NCI-H146 (cell line): ENCODE data around the gene BCL11B.

Experiments used
- DNase-seq: peaks from one replicate; lab custom pipeline; 2025; lab: John Stamatoyannopoulos, UW

Gene BCL11B

GRCh38 chr14:99267837-99268781, 3.9 kb downstream of the BCL11B start:
- DNase-seq: no peak

- no peak for DNase-seq
Observed at GRCh38 chr14:99267381-99267780, 4.6 kb downstream of the BCL11B start.

GRCh38 chr14:99266181-99267178, 5.5 kb downstream of the BCL11B start:
- DNase-seq: peak; percentile 12

- no peak for DNase-seq
Observed at GRCh38 chr14:99265571-99265970, 6.4 kb downstream of the BCL11B start.

DNA sequence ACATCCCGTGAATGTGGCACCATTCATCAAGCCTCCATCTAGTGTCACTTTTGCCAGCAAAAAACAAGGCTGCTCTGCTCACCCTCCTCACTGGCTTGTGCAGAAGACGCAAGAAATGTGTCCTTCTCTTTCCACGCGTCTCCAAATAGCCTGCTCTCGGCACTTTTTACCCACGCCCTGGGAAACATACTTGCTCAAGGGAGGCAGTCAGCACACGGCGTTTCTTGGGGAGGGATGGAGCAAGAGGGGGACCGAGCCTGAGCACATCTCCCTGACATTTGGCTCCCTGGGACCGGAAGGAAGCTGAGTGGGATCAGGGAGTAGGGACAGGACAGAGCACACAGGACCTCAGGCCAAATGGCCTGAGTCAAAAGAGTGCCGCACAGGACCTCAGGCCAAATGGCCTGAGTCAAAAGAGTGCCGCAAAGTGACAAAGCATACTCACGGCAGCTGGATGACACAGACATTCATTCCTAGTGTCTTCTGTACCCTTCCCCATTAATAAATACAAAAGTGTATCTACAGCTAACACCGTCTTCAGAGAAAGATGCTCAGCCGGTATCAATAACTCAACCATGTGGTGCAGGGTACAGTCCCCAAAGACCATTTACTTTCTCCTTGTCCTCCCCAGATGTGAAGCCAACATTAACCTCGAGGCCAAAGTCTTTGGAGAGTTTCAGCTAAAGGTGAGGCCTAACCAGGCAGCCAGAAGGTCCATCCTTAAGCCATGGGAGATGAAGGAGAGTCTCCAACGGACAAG, 7.1 kb downstream of the BCL11B start:
- DNase-seq: no peak

GRCh38 chr14:99263564-99264330, 8.2 kb downstream of the BCL11B start:
- no peak for DNase-seq

DNA sequence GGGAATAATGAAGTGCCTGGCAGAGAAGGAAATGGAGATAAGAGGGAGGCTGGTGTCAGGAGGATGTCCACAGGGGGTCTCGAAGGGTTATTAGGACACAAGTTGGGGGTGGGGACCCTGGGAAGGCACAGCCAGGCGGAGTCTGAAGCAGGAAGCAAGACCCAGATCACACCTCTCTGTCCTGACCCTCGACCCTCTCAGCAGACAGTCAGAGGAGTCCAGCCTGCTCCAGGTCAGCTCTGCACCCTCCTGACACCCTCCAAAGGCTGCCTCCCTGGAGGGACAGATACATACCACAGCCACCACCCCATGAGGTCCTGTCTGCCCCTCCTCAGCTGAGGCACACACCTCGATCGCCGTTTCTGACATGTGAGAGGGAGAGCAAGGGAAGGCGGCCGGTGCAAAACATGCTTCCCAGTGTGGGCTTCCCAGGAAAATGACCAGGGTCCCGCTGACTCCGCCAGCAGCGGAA, 9.0 kb downstream of the BCL11B start:
- no peak for DNase-seq

DNA sequence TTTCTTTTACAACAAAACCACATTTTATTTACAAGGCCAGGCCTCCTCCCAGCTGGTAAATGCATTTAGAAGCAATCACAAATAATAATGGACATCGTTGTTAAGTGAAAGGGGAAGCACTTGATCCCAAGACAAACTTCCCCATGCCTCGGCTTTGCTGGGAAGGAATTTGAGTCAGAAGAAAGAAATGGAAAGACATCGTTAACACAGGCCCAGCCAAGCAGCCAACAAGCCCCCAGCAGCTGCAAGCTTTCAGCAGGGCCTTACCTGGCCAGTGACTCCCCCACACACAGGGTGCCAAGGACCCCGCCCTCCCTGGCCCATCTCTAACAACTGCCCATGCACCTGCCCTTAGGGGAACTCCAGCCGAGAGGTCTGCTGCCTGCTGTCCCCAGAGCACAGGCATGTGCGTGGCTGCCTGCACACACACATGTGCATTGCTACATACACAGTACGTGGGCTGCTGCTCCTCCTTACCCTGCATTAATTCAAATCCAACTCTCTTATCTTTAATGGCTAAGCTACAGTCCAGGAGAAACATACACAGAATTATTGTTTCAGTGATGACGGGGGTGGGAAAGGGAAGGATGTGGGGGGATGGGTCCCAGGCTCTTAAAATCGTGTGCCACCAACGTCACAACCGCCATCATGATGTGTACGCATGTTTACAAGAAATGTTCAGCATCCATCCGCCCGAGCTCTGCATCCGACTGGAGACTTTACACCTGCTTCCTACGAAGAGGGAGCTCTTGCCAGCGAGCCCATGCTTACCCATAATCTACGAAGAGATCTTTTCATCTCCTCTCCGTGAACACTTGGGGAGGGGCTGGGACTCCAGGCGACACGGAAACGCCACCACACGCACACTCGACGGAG, 9.8 kb downstream of the BCL11B start:
- no peak for DNase-seq

DNA sequence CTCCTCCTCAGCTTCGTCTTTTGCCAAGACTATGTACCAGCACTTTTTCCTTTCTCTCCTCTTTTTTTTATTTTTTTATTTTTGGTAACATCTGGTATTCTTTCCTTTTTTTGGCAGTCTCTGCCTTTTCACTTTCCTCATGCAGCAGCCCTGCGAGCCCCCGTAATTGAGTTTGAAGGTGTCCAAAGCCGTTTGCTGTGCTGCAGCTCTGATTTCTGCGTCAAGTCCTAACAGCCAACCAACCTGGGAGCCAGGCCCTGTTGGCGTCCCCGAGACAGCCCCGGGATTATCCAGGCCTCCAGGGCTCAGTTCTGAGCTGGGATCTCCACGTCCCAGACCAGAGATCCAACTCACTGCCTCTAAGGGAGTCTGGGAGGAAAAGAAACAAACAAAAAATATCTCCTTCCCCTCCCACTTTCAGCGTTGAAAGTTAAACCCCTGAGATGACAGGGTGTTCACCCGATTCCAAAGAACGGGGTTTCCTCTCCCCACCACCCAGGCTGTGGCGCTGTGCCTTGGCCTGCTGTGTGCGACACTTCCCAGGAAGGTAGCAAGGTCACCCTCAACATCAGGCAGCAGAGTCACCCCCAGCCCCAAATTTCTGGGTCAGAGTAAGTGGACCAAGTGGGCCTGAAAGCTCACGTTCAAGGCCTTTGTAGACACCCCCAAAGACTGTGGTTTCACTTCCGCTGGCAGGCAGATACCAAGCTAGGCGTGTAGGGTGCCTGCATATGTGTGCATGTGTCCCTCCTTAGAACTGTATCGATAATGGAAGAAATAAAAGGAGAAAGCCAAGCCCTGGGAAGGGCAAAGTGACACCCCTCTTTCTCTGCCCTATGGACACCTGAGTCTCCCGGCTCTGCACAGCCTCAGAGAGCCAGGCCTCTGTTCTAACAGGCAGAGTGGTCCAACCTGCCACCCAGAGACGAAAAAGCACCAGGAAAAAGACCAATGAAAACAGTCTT, 11.1 kb downstream of the BCL11B start:
- DNase-seq: no peak

GRCh38 chr14:99260116-99260515, 11.9 kb downstream of the BCL11B start:
- DNase-seq: no peak

DNA sequence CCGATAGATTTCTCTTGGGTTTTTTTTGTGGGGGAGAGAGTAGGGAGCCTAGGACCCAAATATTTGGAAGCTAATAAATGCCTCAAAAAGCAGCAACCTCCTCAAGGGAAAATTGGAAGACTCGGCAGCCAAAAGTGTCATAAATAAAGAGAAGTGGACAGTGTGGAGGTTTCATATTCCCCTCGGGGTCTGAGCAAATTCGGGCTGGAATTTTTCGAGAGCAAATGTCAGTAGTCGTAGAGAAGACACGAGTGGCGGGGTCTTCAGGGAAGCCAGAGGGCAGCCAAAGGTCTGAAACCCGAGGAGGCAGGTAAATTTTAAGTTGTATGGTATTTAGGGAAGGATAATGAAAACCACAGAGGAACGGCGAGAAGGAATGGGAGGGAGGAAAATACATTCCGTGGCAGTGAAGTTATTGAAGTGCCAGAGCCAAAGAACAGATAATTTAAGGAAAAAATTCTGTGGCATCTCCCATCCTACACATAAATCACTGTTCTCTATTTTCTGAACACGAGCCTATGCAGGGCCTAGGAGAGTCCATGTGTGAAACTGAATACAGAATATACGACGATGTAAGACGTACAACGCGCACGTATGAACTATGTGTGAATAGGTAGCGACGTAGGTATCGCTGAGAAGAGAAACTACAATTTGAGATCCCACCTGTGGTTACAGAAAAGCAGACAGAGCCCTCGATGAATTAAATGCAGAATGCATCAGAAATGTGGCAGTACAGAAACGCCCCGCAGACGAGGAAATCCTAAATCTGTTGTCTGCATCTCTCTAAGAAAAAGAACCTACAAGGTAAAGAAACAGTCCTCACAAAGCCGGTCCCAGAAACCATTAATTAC, 12.9 kb downstream of the BCL11B start:
- no peak for DNase-seq

GRCh38 chr14:99258341-99258861, 13.6 kb downstream of the BCL11B start:
- no peak for DNase-seq

GRCh38 chr14:99257673-99258221, 14.2 kb downstream of the BCL11B start:
- no peak for DNase-seq

GRCh38 chr14:99257122-99257672, 14.8 kb downstream of the BCL11B start:
- no peak for DNase-seq

- DNase-seq: no peak
Observed at GRCh38 chr14:99256483-99256874, 15.5 kb downstream of the BCL11B start.

DNA sequence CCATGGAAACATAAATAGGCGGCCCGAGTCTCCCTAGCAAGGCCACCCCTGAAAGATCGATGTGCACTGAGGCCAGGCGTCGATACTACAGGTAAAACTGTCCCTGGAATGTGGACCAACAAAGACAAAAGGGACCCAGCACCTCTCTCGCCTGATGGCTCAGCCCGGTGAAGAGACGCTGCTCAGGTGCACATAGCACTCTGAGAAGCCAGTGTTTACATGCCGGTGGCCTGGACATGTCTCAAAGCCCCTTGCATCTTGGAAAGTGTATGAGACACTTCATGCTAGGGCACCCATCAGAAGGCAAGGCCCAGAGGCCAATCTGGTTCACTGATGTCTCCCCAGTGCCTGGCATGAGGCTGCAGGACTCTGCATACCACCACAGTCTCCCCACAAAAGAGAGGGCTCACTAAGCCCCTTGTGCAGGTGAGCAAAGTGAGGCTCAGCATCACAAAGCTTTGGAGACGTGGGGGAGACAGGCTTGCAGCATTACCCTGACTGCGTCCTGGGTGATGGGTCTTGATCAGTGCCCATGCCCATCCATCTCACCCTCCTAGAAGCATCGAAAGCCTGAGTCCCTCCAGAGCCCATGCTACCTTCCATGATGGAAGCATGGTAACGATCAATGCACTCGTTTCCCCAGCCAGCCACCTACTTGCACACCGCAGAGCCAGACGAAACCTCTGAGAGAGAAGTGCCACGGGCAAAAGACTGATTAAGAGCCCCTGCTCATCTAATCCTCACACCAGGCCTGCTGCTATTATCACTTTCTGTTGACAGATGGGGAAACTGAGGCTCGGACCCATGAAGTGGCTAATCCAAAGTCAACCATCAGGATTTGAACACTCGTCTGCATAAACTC, 16.1 kb downstream of the BCL11B start:
- DNase-seq: no peak
